ENCODE results near the gene VSTM4.

DNA sequence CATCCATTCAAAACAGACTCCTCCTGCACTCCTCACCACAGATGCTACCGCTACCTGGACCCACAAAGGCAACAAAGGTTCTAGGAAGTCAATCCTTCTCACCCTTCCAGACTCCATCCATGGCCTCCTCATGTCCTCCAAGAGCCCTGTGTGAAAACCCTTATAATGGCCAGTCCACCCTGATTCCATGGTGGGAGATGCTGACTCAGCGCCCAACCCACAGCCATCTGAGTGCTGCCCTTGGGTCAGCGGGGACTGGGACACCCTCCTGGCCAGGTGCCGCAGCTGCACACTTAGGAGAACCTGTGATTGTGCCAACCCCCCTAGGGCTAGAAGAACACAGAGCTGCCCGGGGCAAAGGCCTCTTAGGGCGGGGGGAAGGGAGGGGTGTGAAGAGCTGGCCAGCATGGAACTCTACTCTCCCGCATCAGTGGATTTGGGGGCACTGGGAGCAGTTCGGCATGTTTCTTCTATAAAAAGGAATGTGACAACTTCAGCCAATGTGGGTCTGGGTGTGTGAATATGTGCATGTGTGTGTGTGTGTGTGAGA lies 47.5 kb upstream of the VSTM4 start:
- TF ChIP-seq, protein P1, sequence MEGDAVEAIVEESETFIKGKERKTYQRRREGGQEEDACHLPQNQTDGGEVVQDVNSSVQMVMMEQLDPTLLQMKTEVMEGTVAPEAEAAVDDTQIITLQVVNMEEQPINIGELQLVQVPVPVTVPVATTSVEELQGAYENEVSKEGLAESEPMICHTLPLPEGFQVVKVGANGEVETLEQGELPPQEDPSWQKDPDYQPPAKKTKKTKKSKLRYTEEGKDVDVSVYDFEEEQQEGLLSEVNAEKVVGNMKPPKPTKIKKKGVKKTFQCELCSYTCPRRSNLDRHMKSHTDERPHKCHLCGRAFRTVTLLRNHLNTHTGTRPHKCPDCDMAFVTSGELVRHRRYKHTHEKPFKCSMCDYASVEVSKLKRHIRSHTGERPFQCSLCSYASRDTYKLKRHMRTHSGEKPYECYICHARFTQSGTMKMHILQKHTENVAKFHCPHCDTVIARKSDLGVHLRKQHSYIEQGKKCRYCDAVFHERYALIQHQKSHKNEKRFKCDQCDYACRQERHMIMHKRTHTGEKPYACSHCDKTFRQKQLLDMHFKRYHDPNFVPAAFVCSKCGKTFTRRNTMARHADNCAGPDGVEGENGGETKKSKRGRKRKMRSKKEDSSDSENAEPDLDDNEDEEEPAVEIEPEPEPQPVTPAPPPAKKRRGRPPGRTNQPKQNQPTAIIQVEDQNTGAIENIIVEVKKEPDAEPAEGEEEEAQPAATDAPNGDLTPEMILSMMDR (IDR thresholded peaks at IDR 0.05): no peak
- TF ChIP-seq POLR2A (IDR thresholded peaks at IDR 0.05; ENCODE audit: low read depth): no peak
